ENCODE measurements around the gene DNAH10. TPM values are rescaled to one million over a fixed set of nuclear protein-coding genes. Genes with fewer than 3 reads are reported as not detected.
A peak's percentile ranks its signal among the peaks of the same experiment; 100 is the strongest.

The DNAH10 gene
- total RNA-seq, 6 experiments from 2014 or later: 0.19 to 1.1 (median 0.64) TPM

GRCh38 chr12:123903301-123904065 lies 141.4 kb downstream of the DNAH10 start:
- Mint-ChIP-seq H3K27ac (no peak overlapping the region), H3K4me3 (no peak overlapping the region), H3K4me1 (ENCODE audit: low read depth) (peaks cover 33% of the 10 kb centered on the region), H3K27me3 (ENCODE audit: insufficient read depth) (peaks cover 17% of the 10 kb centered on the region), H3K9me3 (peaks cover 3% of the 10 kb centered on the region; the same call in 1 of the 2 replicates), H3K36me3 (ENCODE audit: low read depth) (0 out of 2 replicates have a peak, but pooled peaks cover 4% of the 10 kb centered on the region)
- TF ChIP-seq CTCF (IDR thresholded peaks at IDR 0.05): no peak
- no peak for DNase-seq

GRCh38 chr12:123905319-123905925 lies 143.3 kb downstream of the DNAH10 start:
- H3K36me3 Mint-ChIP-seq (ENCODE audit: low read depth): no peaks in the 10 kb centered on the region
- peaks cover 16% of the 10 kb centered on the region for H3K27me3 Mint-ChIP-seq (ENCODE audit: insufficient read depth)
- H3K4me3 Mint-ChIP-seq: peak overlapping the region; percentile 14; the same call in 1 of the 2 replicates
- H3K9me3 Mint-ChIP-seq: no peaks in the 10 kb centered on the region
- no peak overlapping the region; the same call in 1 of the 2 replicates for H3K27ac Mint-ChIP-seq
- peaks cover 34% of the 10 kb centered on the region for H3K4me1 Mint-ChIP-seq (ENCODE audit: low read depth)
- DNase-seq: peak; percentile 75
- TF ChIP-seq CTCF (IDR thresholded peaks at IDR 0.05): peak; percentile 98

- no peak for DNase-seq
- Mint-ChIP-seq H3K4me3 (no peak overlapping the region), H3K4me1 (ENCODE audit: low read depth) (peaks cover 30% of the 10 kb centered on the region), H3K27me3 (ENCODE audit: insufficient read depth) (peaks cover 13% of the 10 kb centered on the region), H3K9me3 (no peaks in the 10 kb centered on the region), H3K36me3 (ENCODE audit: low read depth) (no peaks in the 10 kb centered on the region), H3K27ac (no peak overlapping the region)
- no peak for TF ChIP-seq CTCF (IDR thresholded peaks at IDR 0.05)
Measured at GRCh38 chr12:123906711-123907420, 144.8 kb downstream of the DNAH10 start.

DNA sequence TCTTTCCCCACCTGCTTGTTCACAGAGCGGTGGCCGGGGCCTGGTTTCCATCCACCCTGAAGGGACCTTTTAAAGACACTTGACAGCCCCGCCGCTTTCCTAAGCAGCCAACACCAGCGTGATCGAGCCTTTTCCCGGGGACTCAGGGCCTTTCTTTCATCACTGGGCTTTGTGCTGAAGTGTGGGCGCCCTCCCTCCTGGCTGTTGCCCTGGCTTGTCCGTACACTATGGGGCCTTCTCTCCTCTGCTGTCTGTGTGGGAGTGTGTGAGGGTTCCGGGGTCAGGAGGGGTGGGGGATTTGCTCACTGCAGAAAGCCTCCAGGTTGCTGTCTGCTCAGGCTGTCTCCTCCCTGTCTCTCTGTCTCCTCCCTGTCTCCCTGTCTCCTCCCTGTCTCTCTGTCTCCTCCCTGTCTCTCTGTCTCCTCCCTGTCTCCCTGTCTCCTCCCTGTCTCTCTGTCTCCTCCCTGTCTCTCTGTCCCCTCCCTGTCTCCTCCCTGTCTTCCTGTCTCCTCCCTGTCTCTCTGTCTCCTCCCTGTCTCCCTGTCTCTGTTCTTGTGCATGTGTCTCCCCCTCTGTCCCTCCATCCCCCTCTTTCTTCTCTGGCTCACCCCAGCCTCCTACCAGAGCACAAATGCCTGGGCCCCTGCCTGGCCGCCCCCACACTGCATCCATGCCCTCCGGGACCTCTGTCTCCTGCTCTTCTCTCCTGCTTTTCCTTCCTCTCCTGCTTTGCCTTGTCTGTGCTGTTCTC lies 145.8 kb downstream of the DNAH10 start:
- Mint-ChIP-seq H3K4me1 (ENCODE audit: low read depth) (peaks cover 30% of the 10 kb centered on the region), H3K27me3 (ENCODE audit: insufficient read depth) (peaks cover 6% of the 10 kb centered on the region; the same call in 1 of the 2 replicates), H3K4me3 (peak overlapping the region; percentile 65), H3K9me3 (no peaks in the 10 kb centered on the region), H3K27ac (peak overlapping the region; percentile 69), H3K36me3 (ENCODE audit: low read depth) (no peaks in the 10 kb centered on the region)
- no peak for TF ChIP-seq CTCF (IDR thresholded peaks at IDR 0.05)
- DNase-seq: peak; percentile 13
